Epithelial cell of proximal tubule (primary cell): ENCODE results near the gene RPL22L1. TPM values are rescaled to one million over a fixed set of nuclear protein-coding genes. Genes with fewer than 3 reads are reported as not detected.

Source experiments
- DNase-seq: peaks from one replicate; pipeline ENCODE4 v3.0.0-alpha.2; 2011; ENCODE audit warnings: low read depth
- H3K4me3 ChIP-seq: 2 replicates; pipeline ENCODE4 v1.5.1; 2011; ENCODE audit warnings: low read depth, mild to moderate bottlenecking, low read length
- total RNA-seq: library from RNA; depleted of rRNA; stranded (reverse); fragments of >200 nt; gene quantifications from 2 replicates; pipeline ENCODE4 v1.2.3, GENCODE V29; 2015
- TF ChIP-seq, protein P1 (sequence below): conservative IDR thresholded peaks from 2 replicates; pipeline ENCODE4 v1.5.1; 2012; ENCODE audit warnings: low read depth, mild to moderate bottlenecking, low read length

The RPL22L1 gene
- total RNA-seq, 1 donor from 2014 or later = 362 TPM

DNA sequence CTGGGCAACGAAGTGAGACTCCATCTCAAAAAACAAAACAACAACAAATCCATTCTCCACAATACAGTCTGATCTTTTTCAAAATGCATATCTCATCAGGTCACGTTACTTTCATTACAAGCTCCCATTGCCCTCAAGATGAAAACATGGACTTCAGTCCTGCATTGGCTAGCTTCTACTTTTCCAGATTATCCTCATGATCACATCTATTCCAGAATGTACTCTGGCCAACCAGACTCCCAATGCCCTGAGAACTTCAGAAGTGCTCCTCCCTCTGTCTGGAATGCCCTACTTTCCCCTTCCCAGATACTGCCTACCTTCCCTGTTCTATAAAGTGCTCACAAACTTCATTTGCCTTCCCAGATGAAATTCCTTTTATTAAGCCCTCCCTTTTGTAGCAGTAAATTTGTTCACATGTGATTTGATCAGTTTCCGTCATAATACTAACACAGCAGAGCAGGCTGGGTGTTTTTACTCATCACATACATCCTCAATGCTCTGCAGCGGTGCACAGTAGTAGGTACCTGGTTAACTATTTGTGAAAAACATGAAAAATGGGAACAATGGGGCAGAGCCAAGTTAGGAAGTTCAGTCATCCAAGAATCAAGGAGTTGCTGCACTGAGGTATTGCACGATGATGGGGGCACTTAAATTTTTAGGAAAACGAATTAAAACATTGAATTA is 5.3 kb downstream of the RPL22L1 start:
- no peak overlapping the region for H3K4me3 ChIP-seq
- TF ChIP-seq, protein P1, sequence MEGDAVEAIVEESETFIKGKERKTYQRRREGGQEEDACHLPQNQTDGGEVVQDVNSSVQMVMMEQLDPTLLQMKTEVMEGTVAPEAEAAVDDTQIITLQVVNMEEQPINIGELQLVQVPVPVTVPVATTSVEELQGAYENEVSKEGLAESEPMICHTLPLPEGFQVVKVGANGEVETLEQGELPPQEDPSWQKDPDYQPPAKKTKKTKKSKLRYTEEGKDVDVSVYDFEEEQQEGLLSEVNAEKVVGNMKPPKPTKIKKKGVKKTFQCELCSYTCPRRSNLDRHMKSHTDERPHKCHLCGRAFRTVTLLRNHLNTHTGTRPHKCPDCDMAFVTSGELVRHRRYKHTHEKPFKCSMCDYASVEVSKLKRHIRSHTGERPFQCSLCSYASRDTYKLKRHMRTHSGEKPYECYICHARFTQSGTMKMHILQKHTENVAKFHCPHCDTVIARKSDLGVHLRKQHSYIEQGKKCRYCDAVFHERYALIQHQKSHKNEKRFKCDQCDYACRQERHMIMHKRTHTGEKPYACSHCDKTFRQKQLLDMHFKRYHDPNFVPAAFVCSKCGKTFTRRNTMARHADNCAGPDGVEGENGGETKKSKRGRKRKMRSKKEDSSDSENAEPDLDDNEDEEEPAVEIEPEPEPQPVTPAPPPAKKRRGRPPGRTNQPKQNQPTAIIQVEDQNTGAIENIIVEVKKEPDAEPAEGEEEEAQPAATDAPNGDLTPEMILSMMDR = no peak
- DNase-seq = no peak

DNA sequence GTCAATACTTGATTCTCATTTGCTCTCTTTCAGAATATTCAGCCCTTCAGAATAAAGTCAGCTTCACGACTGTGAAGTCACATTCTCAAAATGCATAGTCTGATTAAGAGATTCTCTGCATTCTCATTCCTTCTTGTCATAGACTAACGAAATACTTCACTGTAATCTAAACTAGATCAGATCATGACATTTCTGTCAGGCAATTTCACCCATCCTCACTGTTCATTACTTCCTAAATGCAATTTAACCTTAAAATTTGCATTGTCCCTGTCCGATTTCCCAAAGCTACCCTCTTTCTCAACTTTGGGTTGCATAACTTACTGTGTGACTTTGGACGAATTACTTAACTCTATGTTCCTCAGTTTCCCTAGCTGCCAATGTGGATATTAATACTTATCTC is 6.2 kb downstream of the RPL22L1 start:
- no peak for DNase-seq
- no peak overlapping the region for H3K4me3 ChIP-seq
- TF ChIP-seq, protein P1 = no peak

DNA sequence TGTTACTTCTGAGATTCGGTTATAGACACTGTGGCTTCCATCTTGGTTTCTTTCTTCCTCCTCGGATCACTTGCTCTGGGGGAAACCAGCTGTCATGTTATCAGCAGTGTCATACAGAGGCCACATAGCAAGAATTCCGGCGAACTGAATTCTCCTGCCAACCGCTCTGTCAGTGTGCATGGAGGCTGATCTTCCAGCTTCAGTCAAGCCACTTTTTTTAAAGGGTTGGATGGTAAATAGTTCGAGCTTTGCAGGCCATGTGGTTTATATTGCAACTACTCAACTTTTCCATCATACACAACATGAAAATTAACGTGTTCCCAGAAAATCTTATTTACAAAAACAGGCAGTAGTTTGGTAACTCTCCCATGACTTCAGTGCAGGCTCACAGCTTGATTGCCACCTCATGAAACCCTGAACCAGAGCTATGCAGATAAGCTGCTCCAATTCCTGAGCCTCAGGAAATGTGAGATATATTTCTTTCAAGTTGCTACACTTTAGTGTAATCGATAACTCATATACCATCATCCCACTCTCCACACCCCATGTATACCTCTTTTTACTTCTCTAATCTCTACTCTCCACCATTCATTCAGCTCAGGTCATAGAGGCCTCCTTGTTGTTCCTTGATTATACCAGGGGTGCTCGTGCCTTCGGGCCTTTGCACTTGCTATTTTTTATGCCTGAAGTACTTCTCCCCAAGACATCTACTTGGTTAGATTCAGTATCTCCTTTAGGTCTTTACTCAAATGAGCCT is 7.2 kb downstream of the RPL22L1 start:
- DNase-seq = no peak
- TF ChIP-seq, protein P1 = no peak
- no peak overlapping the region for H3K4me3 ChIP-seq

DNA sequence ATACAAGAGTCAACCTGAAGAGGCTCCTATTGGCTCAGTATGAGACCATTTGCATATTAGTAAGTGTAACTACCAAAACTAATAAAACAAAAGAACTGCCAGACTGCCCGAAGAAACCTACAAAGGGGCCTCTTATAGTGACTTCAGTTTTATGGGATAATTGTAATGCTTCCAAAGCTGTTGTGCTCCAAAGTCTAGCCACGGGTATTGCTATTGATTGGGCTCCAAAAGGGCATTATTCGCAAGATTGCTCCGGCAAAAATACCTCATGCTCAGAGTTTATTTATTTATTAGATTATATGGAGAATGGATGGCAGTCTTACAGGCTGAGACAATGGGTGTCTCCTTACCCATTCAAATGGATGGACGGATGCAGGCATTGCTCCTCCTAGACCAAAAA is 11.4 kb downstream of the RPL22L1 start:
- H3K4me3 ChIP-seq = no peak overlapping the region
- no peak for DNase-seq
- TF ChIP-seq, protein P1 = no peak

DNA sequence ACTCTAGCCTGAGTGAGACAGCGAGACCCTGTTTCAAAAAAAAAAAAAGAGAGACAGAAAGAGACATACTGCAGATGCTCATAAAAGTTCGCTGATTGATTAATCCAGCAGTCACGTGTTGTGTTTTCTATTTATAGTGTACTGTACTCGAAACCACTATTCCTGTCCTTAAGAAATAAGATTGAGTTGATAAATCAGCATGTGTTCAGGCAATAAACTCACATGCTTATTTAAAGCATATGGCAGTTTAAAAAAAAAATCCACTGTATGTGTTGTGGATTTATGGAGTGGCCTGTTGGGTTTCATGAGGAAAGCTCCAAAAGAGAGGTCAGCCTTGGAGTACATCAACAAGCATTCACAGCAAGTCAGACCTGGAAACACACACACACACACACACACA is 17.7 kb downstream of the RPL22L1 start:
- DNase-seq = no peak
- no peak overlapping the region for H3K4me3 ChIP-seq
- TF ChIP-seq, protein P1 = no peak

DNA sequence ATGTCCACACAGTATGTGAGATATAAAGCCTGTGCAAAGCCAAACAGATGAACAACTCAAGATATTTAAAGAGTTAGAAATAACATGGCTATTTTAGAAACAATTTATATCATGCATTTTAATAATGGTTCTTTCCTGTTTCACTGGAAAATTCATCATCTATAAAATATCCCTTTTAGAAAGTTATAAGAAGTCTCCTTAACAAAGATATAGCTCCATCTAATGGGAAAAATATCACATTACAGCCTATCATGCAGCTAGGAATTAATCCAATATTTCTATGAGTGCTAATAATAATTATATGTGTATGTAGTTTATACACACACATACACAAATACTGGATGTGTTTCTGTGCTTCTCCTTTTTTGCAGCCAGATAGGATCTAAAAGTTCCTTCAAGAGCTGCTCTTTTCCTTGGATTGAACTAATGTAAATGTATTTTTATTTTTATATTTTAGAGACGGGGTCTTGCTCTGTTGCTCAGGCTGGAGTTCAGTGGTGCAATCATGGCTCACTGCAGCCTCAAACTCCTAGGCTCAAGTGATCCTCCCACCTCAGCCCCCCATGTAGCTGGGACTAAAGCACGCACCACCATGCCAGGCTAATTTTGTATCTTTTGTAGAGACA is 21.6 kb downstream of the RPL22L1 start:
- TF ChIP-seq, protein P1 = no peak
- no peak for DNase-seq
- H3K4me3 ChIP-seq = no peak overlapping the region
